Measurements from ENCODE around the gene SDK1.

SDK1 gene

GRCh38 chr7:3636131-3636860 lies 335.2 kb downstream of the SDK1 start:
- no peak for FAIRE-seq
- DNase-seq (ENCODE audit: insufficient read length, low spot score): no peak

GRCh38 chr7:3639253-3639652 lies 338.2 kb downstream of the SDK1 start:
- FAIRE-seq: no peak

GRCh38 chr7:3641582-3641981 lies 340.5 kb downstream of the SDK1 start:
- FAIRE-seq: no peak

More at GRCh38 chr7:3639253-3639652, 338.2 kb downstream of the SDK1 start:
- DNase-seq (ENCODE audit: insufficient read length, low spot score): no peak

GRCh38 chr7:3643091-3643490 lies 342.0 kb downstream of the SDK1 start:
- no peak for FAIRE-seq
- no peak for DNase-seq (ENCODE audit: insufficient read length, low spot score)

More at GRCh38 chr7:3641582-3641981, 340.5 kb downstream of the SDK1 start:
- DNase-seq (ENCODE audit: insufficient read length, low spot score): no peak

- FAIRE-seq: no peak
- no peak for DNase-seq (ENCODE audit: insufficient read length, low spot score)
Observed at GRCh38 chr7:3648276-3648675, 347.2 kb downstream of the SDK1 start.

GRCh38 chr7:3649250-3649649 lies 348.2 kb downstream of the SDK1 start:
- no peak for FAIRE-seq
- DNase-seq (ENCODE audit: insufficient read length, low spot score): no peak

GRCh38 chr7:3649678-3650440 lies 348.8 kb downstream of the SDK1 start:
- no peak for DNase-seq (ENCODE audit: insufficient read length, low spot score)
- no peak for FAIRE-seq

GRCh38 chr7:3650844-3651243 lies 349.8 kb downstream of the SDK1 start:
- no peak for DNase-seq (ENCODE audit: insufficient read length, low spot score)
- FAIRE-seq: no peak

- no peak for FAIRE-seq
- DNase-seq (ENCODE audit: insufficient read length, low spot score): no peak
Observed at GRCh38 chr7:3655635-3656034, 354.6 kb downstream of the SDK1 start.

- DNase-seq (ENCODE audit: insufficient read length, low spot score) (no peak), FAIRE-seq (no peak)
Observed at GRCh38 chr7:3657206-3657605, 356.2 kb downstream of the SDK1 start.

GRCh38 chr7:3668743-3669142 lies 367.7 kb downstream of the SDK1 start:
- DNase-seq (ENCODE audit: insufficient read length, low spot score) (no peak), FAIRE-seq (no peak)

- no peak for DNase-seq (ENCODE audit: insufficient read length, low spot score)
- no peak for FAIRE-seq
Observed at GRCh38 chr7:3670898-3671297, 369.8 kb downstream of the SDK1 start.

GRCh38 chr7:3673524-3673923 lies 372.5 kb downstream of the SDK1 start:
- DNase-seq (ENCODE audit: insufficient read length, low spot score): no peak
- FAIRE-seq: no peak

- FAIRE-seq (no peak), DNase-seq (ENCODE audit: insufficient read length, low spot score) (no peak)
Observed at GRCh38 chr7:3678314-3678810, 377.3 kb downstream of the SDK1 start.

GRCh38 chr7:3682028-3682710 lies 381.1 kb downstream of the SDK1 start:
- no peak for DNase-seq (ENCODE audit: insufficient read length, low spot score)
- no peak for FAIRE-seq

- no peak for DNase-seq (ENCODE audit: insufficient read length, low spot score)
- no peak for FAIRE-seq
Observed at GRCh38 chr7:3683546-3684539, 382.8 kb downstream of the SDK1 start.

GRCh38 chr7:3688071-3688470 lies 387.0 kb downstream of the SDK1 start:
- no peak for DNase-seq (ENCODE audit: insufficient read length, low spot score)
- no peak for FAIRE-seq

GRCh38 chr7:3688842-3689241 lies 387.8 kb downstream of the SDK1 start:
- FAIRE-seq (no peak), DNase-seq (ENCODE audit: insufficient read length, low spot score) (no peak)

GRCh38 chr7:3691478-3692158 lies 390.6 kb downstream of the SDK1 start:
- DNase-seq (ENCODE audit: insufficient read length, low spot score) (no peak), FAIRE-seq (no peak)

- no peak for FAIRE-seq
- no peak for DNase-seq (ENCODE audit: insufficient read length, low spot score)
Observed at GRCh38 chr7:3695602-3696001, 394.6 kb downstream of the SDK1 start.

All from GM19239 (cell line).